GM13976 (cell line): ENCODE measurements around the gene C13orf42.

Source experiments
- DNase-seq: peaks from one replicate; pipeline ENCODE4 v3.0.0; 2012; ENCODE audit warnings: low spot score
- CTCF ChIP-seq: IDR thresholded peaks from 2 replicates; pipeline ENCODE4 v1.5.1; 2012; ENCODE audit warnings: borderline replicate concordance, mild to moderate bottlenecking; ENCODE audit not compliant: insufficient read depth; ENCODE audit errors: extremely low read depth, missing control alignments, control extremely low read depth
- in situ Hi-C: fragments of 300-500 bp; cut with MboI; formaldehyde crosslinking; loops from one replicate; pipeline ENCODE4 v1.12.0; 2022; ENCODE audit warnings: low sequenced_read_pairs, mixed read lengths, inconsistent platforms; ENCODE audit not compliant: unreplicated experiment

The C13orf42 gene

GRCh38 chr13:51112771-51113170 is 1.7 kb upstream of the C13orf42 start:
- no peak for DNase-seq
- TF ChIP-seq CTCF, result no peak
- in situ Hi-C loops, result no loop called here

GRCh38 chr13:51111997-51112396 is 923 bp upstream of the C13orf42 start:
- TF ChIP-seq CTCF, result no peak
- in situ Hi-C loops, result no loop called here
- no peak for DNase-seq

GRCh38 chr13:51107996-51108395 is 3.1 kb downstream of the C13orf42 start:
- no peak for DNase-seq
- in situ Hi-C loops, result no loop called here
- no peak for TF ChIP-seq CTCF

- no peak for DNase-seq
- in situ Hi-C loops, result no loop called here
- TF ChIP-seq CTCF, result no peak
Observed at GRCh38 chr13:51105046-51105445, 6.0 kb downstream of the C13orf42 start.

- no peak for TF ChIP-seq CTCF
Observed at GRCh38 chr13:51101636-51102235, 9.3 kb downstream of the C13orf42 start.

GRCh38 chr13:51097353-51098043 is 13.6 kb downstream of the C13orf42 start:
- in situ Hi-C loops, result no loop called here
- no peak for DNase-seq
- no peak for TF ChIP-seq CTCF

More at GRCh38 chr13:51101636-51102235, 9.3 kb downstream of the C13orf42 start:
- no peak for DNase-seq
- in situ Hi-C loops, result no loop called here
